Activated CD4-positive, CD25-positive, alpha-beta regulatory T cell treated with anti-CD3 and anti-CD28 coated beads, Interleukin-2, amount 50 U/mL, for 16 hours (primary cell): Measurements from ENCODE around the gene HIVEP1.
A peak's percentile ranks its signal among the peaks of the same experiment; 100 is the strongest.

ENCODE experiments used
- DNase-seq: peaks from one replicate; pipeline ENCODE4 v3.0.0-alpha.2; 2020; ENCODE audit warnings: low read depth, low spot score

The HIVEP1 gene

GRCh38 chr6:11992086-11992485, 20.0 kb upstream of the HIVEP1 start:
- no peak for DNase-seq

GRCh38 chr6:11994875-11995461, 17.1 kb upstream of the HIVEP1 start:
- no peak for DNase-seq

GRCh38 chr6:11996751-11997150, 15.4 kb upstream of the HIVEP1 start:
- no peak for DNase-seq

GRCh38 chr6:11999246-11999645, 12.9 kb upstream of the HIVEP1 start:
- DNase-seq = no peak

GRCh38 chr6:12000174-12000573, 11.9 kb upstream of the HIVEP1 start:
- no peak for DNase-seq

GRCh38 chr6:12001004-12001705, 11.0 kb upstream of the HIVEP1 start:
- DNase-seq = no peak

GRCh38 chr6:12001706-12002435, 10.2 kb upstream of the HIVEP1 start:
- DNase-seq = no peak

GRCh38 chr6:12007473-12007872, 4.6 kb upstream of the HIVEP1 start:
- DNase-seq = no peak

- DNase-seq = no peak
Measured at GRCh38 chr6:12007887-12008286, 4.2 kb upstream of the HIVEP1 start.

GRCh38 chr6:12008366-12009179, 3.5 kb upstream of the HIVEP1 start:
- peak; percentile 74 for DNase-seq

- no peak for DNase-seq
Measured at GRCh38 chr6:12009180-12009685, 2.9 kb upstream of the HIVEP1 start.

- DNase-seq = no peak
Measured at GRCh38 chr6:12009876-12010634, 2.1 kb upstream of the HIVEP1 start.

GRCh38 chr6:12010635-12011275, 1.4 kb upstream of the HIVEP1 start:
- no peak for DNase-seq

GRCh38 chr6:12011276-12012037, 655 bp upstream of the HIVEP1 start:
- peak; percentile 87 for DNase-seq

GRCh38 chr6:12012558-12013306, 620 bp downstream of the HIVEP1 start:
- peak; percentile 52 for DNase-seq

- no peak for DNase-seq
Measured at GRCh38 chr6:12013307-12013719, 1.2 kb downstream of the HIVEP1 start.

- no peak for DNase-seq
Measured at GRCh38 chr6:12014027-12014872, 2.1 kb downstream of the HIVEP1 start.

GRCh38 chr6:12014873-12015149, 2.7 kb downstream of the HIVEP1 start:
- DNase-seq = no peak
